Subcutaneous abdominal adipose tissue (tissue), 5 donors: Measurements from ENCODE around the gene FGF18.
A peak's percentile ranks its signal among the peaks of the same experiment; 100 is the strongest.
"Not testable (repeated sequence)": the region's sequence is repeated elsewhere in the genome, so short reads cannot be mapped to it uniquely, and the experiment has no call there.

Experiments
- H3K27ac ChIP-seq: one replicate; pipeline ENCODE4 v1.7.0; 2013; ENCODE audit warnings: low read depth, mild to moderate bottlenecking, inconsistent platforms, low read length, moderate library complexity
- H3K27me3 ChIP-seq, 5 donors: one replicate each; pipeline ENCODE4 v1.7.0; 2013; ENCODE audit warnings: low read length in 5 of 5, inconsistent platforms in 1 of 5; ENCODE audit not compliant: control insufficient read depth in 5 of 5, insufficient read depth in 4 of 5
- H3K36me3 ChIP-seq, 5 donors: one replicate each; pipeline ENCODE4 v1.7.0; 2013; ENCODE audit warnings: low read length in 5 of 5; ENCODE audit not compliant: control insufficient read depth in 5 of 5, insufficient read depth in 5 of 5
- H3K4me1 ChIP-seq, 5 donors: one replicate each; pipeline ENCODE4 v1.7.0; 2013; ENCODE audit warnings: low read length in 5 of 5, mild to moderate bottlenecking in 3 of 5, moderate library complexity in 1 of 5; ENCODE audit not compliant: control insufficient read depth in 5 of 5, insufficient read depth in 5 of 5
- H3K4me3 ChIP-seq, 5 donors: one replicate each; pipeline ENCODE4 v1.7.0; 2013; ENCODE audit warnings: low read length in 5 of 5, low read depth in 1 of 5
- H3K9ac ChIP-seq, 5 donors: one replicate each; pipeline ENCODE4 v1.7.0; 2013; ENCODE audit warnings: low read length in 5 of 5, mild to moderate bottlenecking in 4 of 5, moderate library complexity in 3 of 5
- H3K9me3 ChIP-seq, 5 donors: one replicate each; pipeline ENCODE4 v1.7.0; 2013; ENCODE audit warnings: low read length in 5 of 5; ENCODE audit not compliant: control insufficient read depth in 5 of 5
- donor health status: healthy.
- donor health status: healthy.
- donor health status: healthy.
- donor health status: healthy.
- donor health status: healthy.

Gene FGF18, protein sequence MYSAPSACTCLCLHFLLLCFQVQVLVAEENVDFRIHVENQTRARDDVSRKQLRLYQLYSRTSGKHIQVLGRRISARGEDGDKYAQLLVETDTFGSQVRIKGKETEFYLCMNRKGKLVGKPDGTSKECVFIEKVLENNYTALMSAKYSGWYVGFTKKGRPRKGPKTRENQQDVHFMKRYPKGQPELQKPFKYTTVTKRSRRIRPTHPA

GRCh38 chr5:171418982-171419687 lies at the start of gene FGF18:
FGF18 (plus strand) TSS chr5:171419647; CDS start chr5:171420200, 553 bp downstream.
- H3K27me3 ChIP-seq, result peaks cover 0 to 4% (median 0%) of the 10 kb centered on the region in 5 donors
- peak within 1 kb of the TSS; percentile 54 to 64 (median 63) for H3K4me3 ChIP-seq
- H3K36me3 ChIP-seq, result peaks cover 0 to 2% (median 0%) of the 10 kb centered on the region in 5 donors
- peaks cover 2 to 30% (median 27%) of the 10 kb centered on the region in 5 donors for H3K4me1 ChIP-seq
- no peak within 1 kb of the TSS for H3K27ac ChIP-seq
- no peaks in the 10 kb centered on the region for H3K9me3 ChIP-seq
- H3K9ac ChIP-seq, result no peak within 1 kb of the TSS

DNA sequence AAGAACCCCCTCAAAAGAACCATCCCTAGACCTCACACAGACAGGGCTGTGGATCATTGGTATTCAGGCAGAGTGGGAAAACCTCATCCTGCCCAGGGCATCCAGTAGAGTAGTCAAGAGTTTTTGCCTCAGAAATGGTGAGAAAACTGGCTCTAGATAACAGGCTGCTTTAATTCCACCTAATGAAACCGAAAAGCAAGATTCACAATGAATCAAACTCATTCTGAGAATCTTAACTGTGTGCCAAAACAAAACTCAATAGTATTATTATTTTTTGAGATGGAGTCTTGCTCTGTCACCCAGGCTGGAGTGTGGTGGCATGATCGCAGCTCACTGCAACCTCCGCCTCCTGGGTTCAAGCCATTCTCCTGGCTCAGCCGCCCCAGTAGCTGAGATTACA lies 49.5 kb upstream of the FGF18 start:
- Histone ChIP-seq H3K27ac (no peak overlapping the region), H3K9me3 (no peaks in the 10 kb centered on the region), H3K9ac (no peak overlapping the region), H3K36me3 (no peaks in the 10 kb centered on the region), H3K27me3 (peaks cover 0 to 10% (median 7%) of the 10 kb centered on the region in 5 donors), H3K4me1 (no peaks in the 10 kb centered on the region), H3K4me3 (no peak overlapping the region)

- H3K4me1 ChIP-seq, H3K4me3 ChIP-seq, H3K27me3 ChIP-seq, H3K9ac ChIP-seq, H3K27ac ChIP-seq, H3K9me3 ChIP-seq, H3K36me3 ChIP-seq: not testable (repeated sequence)
Measured at GRCh38 chr5:171370881-171371280, 48.6 kb upstream of the FGF18 start.

- Histone ChIP-seq H3K36me3 (no peaks in the 10 kb centered on the region), H3K9me3 (no peaks in the 10 kb centered on the region), H3K4me3 (no peak overlapping the region), H3K4me1 (no peaks in the 10 kb centered on the region), H3K9ac (no peak overlapping the region), H3K27me3 (peaks cover 0 to 6% (median 4%) of the 10 kb centered on the region in 5 donors), H3K27ac (no peak overlapping the region)
Measured at GRCh38 chr5:171371326-171371725, 48.1 kb upstream of the FGF18 start.

- no peaks in the 10 kb centered on the region for H3K27me3 ChIP-seq
- H3K9ac ChIP-seq, result no peak overlapping the region
- no peaks in the 10 kb centered on the region for H3K36me3 ChIP-seq
- no peaks in the 10 kb centered on the region for H3K9me3 ChIP-seq
- no peaks in the 10 kb centered on the region for H3K4me1 ChIP-seq
- H3K4me3 ChIP-seq, result no peak overlapping the region
- H3K27ac ChIP-seq, result no peak overlapping the region
Measured at GRCh38 chr5:171379961-171380360, 39.5 kb upstream of the FGF18 start.

DNA sequence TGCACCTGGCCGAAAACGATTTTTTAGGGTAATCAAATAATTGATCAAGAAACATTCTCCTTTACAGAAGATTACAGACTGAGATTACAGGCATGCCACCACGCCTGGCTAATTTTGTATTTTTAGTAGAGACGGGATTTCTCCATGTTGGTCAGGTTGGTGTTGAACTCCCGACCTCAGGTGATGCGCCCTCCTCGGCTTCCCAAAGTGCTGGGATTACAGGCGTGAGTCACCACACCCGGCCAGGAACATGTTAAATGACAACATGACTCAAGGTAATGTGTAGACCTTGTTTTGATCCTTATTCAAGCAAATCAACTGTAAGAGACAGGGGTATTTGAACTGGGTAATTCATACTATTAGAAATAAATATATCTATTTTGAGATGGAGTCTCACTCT lies 35.0 kb upstream of the FGF18 start:
- H3K9ac ChIP-seq, H3K27ac ChIP-seq, H3K36me3 ChIP-seq, H3K4me3 ChIP-seq, H3K27me3 ChIP-seq, H3K9me3 ChIP-seq: not testable (repeated sequence)
- H3K4me1 ChIP-seq, result peaks cover 0 to 25% (median 19%) of the 10 kb centered on the region in 5 donors

- H3K9me3 ChIP-seq, H3K4me3 ChIP-seq, H3K27me3 ChIP-seq, H3K9ac ChIP-seq, H3K27ac ChIP-seq, H3K36me3 ChIP-seq: not testable (repeated sequence)
- H3K4me1 ChIP-seq, result peaks cover 0 to 31% (median 25%) of the 10 kb centered on the region in 5 donors
Measured at GRCh38 chr5:171384999-171385398, 34.4 kb upstream of the FGF18 start.

- no peaks in the 10 kb centered on the region for H3K27me3 ChIP-seq
- peaks cover 0 to 41% (median 31%) of the 10 kb centered on the region in 5 donors for H3K4me1 ChIP-seq
- H3K4me3 ChIP-seq, result peak overlapping the region in 1 of 5 donors; percentile 93
- no peaks in the 10 kb centered on the region for H3K9me3 ChIP-seq
- no peak overlapping the region for H3K9ac ChIP-seq
- H3K27ac ChIP-seq, result no peak overlapping the region
- H3K36me3 ChIP-seq, result peaks cover 1 to 4% (median 2%) of the 10 kb centered on the region in 5 donors
Measured at GRCh38 chr5:171386006-171386671, 33.3 kb upstream of the FGF18 start.

- peaks cover 6 to 12% (median 8%) of the 10 kb centered on the region in 5 donors for H3K36me3 ChIP-seq
- peak overlapping the region; percentile 60 to 94 (median 81) for H3K9ac ChIP-seq
- peak overlapping the region; percentile 76 for H3K27ac ChIP-seq
- peak overlapping the region; percentile 72 to 94 (median 93) for H3K4me3 ChIP-seq
- H3K27me3 ChIP-seq, result no peaks in the 10 kb centered on the region
- no peaks in the 10 kb centered on the region for H3K9me3 ChIP-seq
- peaks cover 0 to 42% (median 31%) of the 10 kb centered on the region in 5 donors for H3K4me1 ChIP-seq
Measured at GRCh38 chr5:171386861-171387344, 32.5 kb upstream of the FGF18 start.
